ENCODE data around the gene EXOSC9.

GRCh38 chr4:121785479-121785878 lies 15.6 kb upstream of the EXOSC9 start:
- TF ChIP-seq POLR2A (IDR thresholded peaks at IDR 0.05; ENCODE audit: low read length) (no peak), GATA1 (IDR thresholded peaks at IDR 0.05; ENCODE audit: low read depth, low read length) (no peak)

Data from erythroblast (primary cell).